Measurements from ENCODE around the gene HEY2. TPM values are rescaled to one million over a fixed set of nuclear protein-coding genes. Genes with fewer than 3 reads are reported as not detected.

The HEY2 gene
- total and polyA plus RNA-seq, 2 of the 8 experiments (the other 6 are each of a cell fraction or from before 2014, with no cell fraction given) = 9.1 to 16.2 TPM

DNA sequence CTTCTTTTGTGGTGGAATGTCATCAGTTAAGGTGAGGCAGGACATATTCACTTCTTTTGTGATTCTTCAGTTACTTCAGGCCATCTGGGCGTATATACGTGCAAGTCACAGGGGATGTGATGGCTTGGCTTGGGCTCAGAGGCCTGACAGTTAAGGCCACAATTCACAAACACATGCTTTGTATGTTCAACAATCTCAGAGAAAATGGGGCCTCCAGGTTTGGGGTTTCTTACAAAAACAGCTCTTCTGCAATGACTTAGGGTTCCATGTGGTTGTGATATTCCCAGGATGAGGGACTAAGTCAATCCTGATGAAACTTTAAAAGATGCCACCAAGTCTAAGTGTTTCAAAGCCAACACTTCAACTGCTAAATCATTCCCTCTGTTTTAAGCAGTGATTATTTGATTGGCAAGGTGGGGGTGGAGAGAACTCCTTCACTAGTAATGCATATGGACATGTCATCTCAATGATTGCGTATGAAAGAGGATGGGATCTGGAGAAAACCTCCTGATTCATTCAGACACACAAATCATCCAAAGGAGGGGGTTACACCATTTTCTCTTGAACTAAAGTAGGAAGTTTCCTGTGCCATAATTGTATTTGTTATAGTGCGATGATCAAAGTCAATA, 41.7 kb upstream of the HEY2 start (continued):
- TF ChIP-seq TEAD4 (IDR thresholded peaks at IDR 0.05; ENCODE audit: low read depth, low read length) (no peak), FOSL1 (IDR thresholded peaks at IDR 0.05; ENCODE audit: insufficient read depth, low read depth, low read length) (no peak), RFX5 (IDR thresholded peaks at IDR 0.05; ENCODE audit: borderline replicate concordance, low read depth, low read length) (no peak)

Measured in H1 (cell line).